ENCODE data around the gene SLC30A4. TPM values are rescaled to one million over a fixed set of nuclear protein-coding genes. Genes with fewer than 3 reads are reported as not detected.

The SLC30A4 gene
- total and polyA plus RNA-seq, 2 experiments from 2014 or later, result not detected

- Mint-ChIP-seq H3K4me1 (peaks cover 28% of the 10 kb centered on the region; the same call in 2 of the 3 replicates), H3K9me3 (peaks cover 4% of the 10 kb centered on the region), H3K27me3 (ENCODE audit: insufficient read depth, low read depth, poor library complexity) (peaks cover 98% of the 10 kb centered on the region), H3K27ac (no peak overlapping the region), H3K36me3 (ENCODE audit: low read depth) (no peaks in the 10 kb centered on the region), H3K4me3 (no peak overlapping the region)
- H3K36me3 ChIP-seq (ENCODE audit: insufficient read depth), result no peaks in the 10 kb centered on the region
- peaks cover 56% of the 10 kb centered on the region for H4K20me1 ChIP-seq (replicated peaks; ENCODE audit: insufficient read depth)
- peaks cover 10% of the 10 kb centered on the region; the same call in 1 of the 2 replicates for H3K4me1 ChIP-seq (ENCODE audit: insufficient read depth)
- TF ChIP-seq ETS1 (IDR thresholded peaks at IDR 0.05) (no peak), NANOG (IDR thresholded peaks at IDR 0.05; ENCODE audit: borderline replicate concordance) (no peak), JUNB (IDR thresholded peaks at IDR 0.05; ENCODE audit: unreplicated experiment) (no peak), ZNF114 (CRISPR knock-in tag; IDR thresholded peaks at IDR 0.05) (no peak), STAT1 (IDR thresholded peaks at IDR 0.05; ENCODE audit: unreplicated experiment) (no peak), CREB1 (CRISPR knock-in tag; IDR thresholded peaks at IDR 0.05; ENCODE audit: low read depth) (no peak), EZH2 (IDR thresholded peaks at IDR 0.05; ENCODE audit: low read depth, unreplicated experiment) (no peak)
- peak; percentile 13; the same call in 1 of the 3 replicates for ATAC-seq
- no peaks in the 10 kb centered on the region for H3K9me2 ChIP-seq (ENCODE audit: insufficient read depth)
- H2AFZ ChIP-seq, result no peak overlapping the region
- 0 out of 2 replicates have a peak overlapping the region, but pooled peaks have one; percentile 20 for H3K4me2 ChIP-seq
- no peaks in the 10 kb centered on the region for H3F3A ChIP-seq (replicated peaks; ENCODE audit: low read depth)
- no peaks in the 10 kb centered on the region for H3K79me2 ChIP-seq (replicated peaks; ENCODE audit: insufficient read depth)
- H3K27ac ChIP-seq (ENCODE audit: low read depth), result no peak overlapping the region
- DNase-seq (ENCODE audit: low spot score), result peak; percentile 50
- no peak overlapping the region for H3K4me3 ChIP-seq
- H3K27me3 ChIP-seq (ENCODE audit: insufficient read depth), result peaks cover 98% of the 10 kb centered on the region
These were observed 53.1 kb downstream of the SLC30A4 start for GRCh38 chr15:45469441-45469840.

GRCh38 chr15:45469027-45469426 lies 53.5 kb downstream of the SLC30A4 start:
- DNase-seq (ENCODE audit: low spot score), result no peak
- Mint-ChIP-seq H3K4me3 (no peak overlapping the region), H3K4me1 (peaks cover 28% of the 10 kb centered on the region; the same call in 2 of the 3 replicates), H3K27ac (no peak overlapping the region), H3K36me3 (ENCODE audit: low read depth) (peaks cover 4% of the 10 kb centered on the region), H3K9me3 (peaks cover 8% of the 10 kb centered on the region), H3K27me3 (ENCODE audit: insufficient read depth, low read depth, poor library complexity) (peaks cover 98% of the 10 kb centered on the region)
- Histone ChIP-seq H3K27ac (ENCODE audit: low read depth) (no peak overlapping the region), H3K4me1 (ENCODE audit: insufficient read depth) (peaks cover 10% of the 10 kb centered on the region; the same call in 1 of the 2 replicates), H3K36me3 (ENCODE audit: insufficient read depth) (no peaks in the 10 kb centered on the region), H3K9me2 (ENCODE audit: insufficient read depth) (peaks cover 3% of the 10 kb centered on the region; the same call in 1 of the 2 replicates), H3K27me3 (ENCODE audit: insufficient read depth) (peaks cover 98% of the 10 kb centered on the region), H3F3A (replicated peaks; ENCODE audit: low read depth) (no peaks in the 10 kb centered on the region), H3K79me2 (replicated peaks; ENCODE audit: insufficient read depth) (no peaks in the 10 kb centered on the region), H4K20me1 (replicated peaks; ENCODE audit: insufficient read depth) (peaks cover 54% of the 10 kb centered on the region), H3K4me3 (no peak overlapping the region), H2AFZ (no peak overlapping the region), H3K4me2 (0 out of 2 replicates have a peak overlapping the region, but pooled peaks have one; percentile 20)
- no peak for ATAC-seq
- no peak for TF ChIP-seq ZNF331 (CRISPR knock-in tag; IDR thresholded peaks at IDR 0.05; ENCODE audit: low read depth)
- TF ChIP-seq EZH2 (IDR thresholded peaks at IDR 0.05; ENCODE audit: low read depth, unreplicated experiment), result no peak
- no peak for TF ChIP-seq JUNB (IDR thresholded peaks at IDR 0.05; ENCODE audit: unreplicated experiment)
- TF ChIP-seq CREB1 (CRISPR knock-in tag; IDR thresholded peaks at IDR 0.05; ENCODE audit: low read depth), result no peak
- TF ChIP-seq NANOG (IDR thresholded peaks at IDR 0.05; ENCODE audit: borderline replicate concordance), result no peak
- no peak for TF ChIP-seq ZNF462 (CRISPR knock-in tag; IDR thresholded peaks at IDR 0.05)
- no peak for TF ChIP-seq ETS1 (IDR thresholded peaks at IDR 0.05)
- no peak for TF ChIP-seq ZNF114 (CRISPR knock-in tag; IDR thresholded peaks at IDR 0.05)
- TF ChIP-seq POLR2AphosphoS5 (IDR thresholded peaks at IDR 0.05; ENCODE audit: low read depth), result no peak

Measured in GM23338 (cell line).